Thoracic aorta (tissue), 2 donors: ENCODE measurements around the gene PGF. TPM values are rescaled to one million over a fixed set of nuclear protein-coding genes. Genes with fewer than 3 reads are reported as not detected.
A peak's percentile ranks its signal among the peaks of the same experiment; 100 is the strongest.

ENCODE experiments used
- ATAC-seq: fragments of 150-250 bp; one replicate; pipeline ENCODE4 v1.8.0; 2017; ENCODE audit warnings: low read depth; ENCODE audit not compliant: insufficient number of reproducible peaks, low FRiP score
- DNase-seq: peaks from one replicate; pipeline ENCODE4 v3.0.0-alpha.2; 2020; ENCODE audit warnings: low spot score
- H3K27ac ChIP-seq, 2 donors: fragments of 200-600 bp; sonication (generic); 1 replicate in 1 of 2; 2 replicates in 1 of 2; pipeline ENCODE4 v1.5.1; 2016; ENCODE audit warnings: mild to moderate bottlenecking in 2 of 2, moderate library complexity in 2 of 2
- H3K27me3 ChIP-seq: fragments of 200-600 bp; sonication (generic); replicated peaks from 2 replicates; pipeline ENCODE4 v1.6.0; 2016; ENCODE audit warnings: mild to moderate bottlenecking; ENCODE audit not compliant: insufficient read depth
- H3K36me3 ChIP-seq: fragments of 200-600 bp; sonication (generic); one replicate; pipeline ENCODE4 v1.5.1; 2016
- H3K4me1 ChIP-seq, 2 donors: fragments of 200-600 bp; sonication (generic); 1 replicate in 1 of 2; 2 replicates in 1 of 2; pipeline versions ENCODE4 v1.5.1 to v1.6.0; 2016; ENCODE audit warnings: low read depth in 2 of 2, mild to moderate bottlenecking in 1 of 2; ENCODE audit not compliant: control insufficient read depth in 1 of 2
- H3K4me3 ChIP-seq: fragments of 200-600 bp; sonication (generic); 2 replicates; pipeline ENCODE4 v1.5.1; 2016; ENCODE audit warnings: mild to moderate bottlenecking
- H3K9me3 ChIP-seq: fragments of 200-600 bp; sonication (generic); 2 replicates; pipeline ENCODE4 v1.5.1; 2016
- total RNA-seq, 2 donors: library from RNA; depleted of rRNA; stranded (reverse); fragments of >200 nt; gene quantifications; one replicate each; pipeline versions ENCODE4 v1.1.0 to v1.2.3, GENCODE V29; 2016
- TF ChIP-seq, protein P1 (sequence below): fragments of 200-600 bp; sonication (generic); IDR thresholded peaks from one replicate; pipeline ENCODE4 v1.5.1; 2019; ENCODE audit warnings: antibody characterized with exemption

The PGF gene
- total RNA-seq, 2 donors from 2014 or later, result 34.4 to 75.3 TPM

DNA sequence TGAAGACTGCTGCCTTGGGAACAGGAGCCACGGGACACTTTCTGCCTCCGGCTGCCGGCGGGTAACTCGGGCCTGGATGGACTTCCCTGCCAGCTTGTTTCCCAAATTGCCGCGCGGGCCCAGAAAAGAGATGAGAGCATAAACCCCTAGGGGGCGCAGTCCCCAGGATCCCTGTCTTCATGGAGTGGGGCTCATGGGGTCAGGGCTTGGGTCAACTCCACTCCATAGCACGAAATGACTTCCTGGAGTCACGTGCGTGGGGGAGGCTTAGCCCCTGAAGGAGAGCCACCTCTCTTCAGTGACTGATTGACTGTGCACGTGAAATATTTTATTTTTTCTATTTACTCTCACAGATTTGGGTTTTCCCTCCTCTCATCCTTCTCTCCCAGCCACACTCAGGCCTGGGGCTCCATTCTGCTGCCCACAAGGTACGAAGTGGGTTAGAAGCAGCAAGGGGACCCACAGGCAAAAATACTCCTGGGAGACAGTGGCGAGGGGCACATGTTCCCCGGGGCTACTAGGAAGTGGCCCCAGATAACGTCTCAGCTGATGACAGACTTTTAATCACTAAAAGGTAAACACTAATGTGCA is 10.0 kb downstream of the PGF start:
- peaks cover 31 to 41% of the 10 kb centered on the region in 2 donors for H3K4me1 ChIP-seq
- no peak overlapping the region for H3K4me3 ChIP-seq
- no peak overlapping the region for H3K27ac ChIP-seq
- H3K36me3 ChIP-seq, result no peaks in the 10 kb centered on the region
- H3K27me3 ChIP-seq, result no peaks in the 10 kb centered on the region
- no peaks in the 10 kb centered on the region for H3K9me3 ChIP-seq
- ATAC-seq (no peak), DNase-seq (no peak)
- TF ChIP-seq, protein P1, sequence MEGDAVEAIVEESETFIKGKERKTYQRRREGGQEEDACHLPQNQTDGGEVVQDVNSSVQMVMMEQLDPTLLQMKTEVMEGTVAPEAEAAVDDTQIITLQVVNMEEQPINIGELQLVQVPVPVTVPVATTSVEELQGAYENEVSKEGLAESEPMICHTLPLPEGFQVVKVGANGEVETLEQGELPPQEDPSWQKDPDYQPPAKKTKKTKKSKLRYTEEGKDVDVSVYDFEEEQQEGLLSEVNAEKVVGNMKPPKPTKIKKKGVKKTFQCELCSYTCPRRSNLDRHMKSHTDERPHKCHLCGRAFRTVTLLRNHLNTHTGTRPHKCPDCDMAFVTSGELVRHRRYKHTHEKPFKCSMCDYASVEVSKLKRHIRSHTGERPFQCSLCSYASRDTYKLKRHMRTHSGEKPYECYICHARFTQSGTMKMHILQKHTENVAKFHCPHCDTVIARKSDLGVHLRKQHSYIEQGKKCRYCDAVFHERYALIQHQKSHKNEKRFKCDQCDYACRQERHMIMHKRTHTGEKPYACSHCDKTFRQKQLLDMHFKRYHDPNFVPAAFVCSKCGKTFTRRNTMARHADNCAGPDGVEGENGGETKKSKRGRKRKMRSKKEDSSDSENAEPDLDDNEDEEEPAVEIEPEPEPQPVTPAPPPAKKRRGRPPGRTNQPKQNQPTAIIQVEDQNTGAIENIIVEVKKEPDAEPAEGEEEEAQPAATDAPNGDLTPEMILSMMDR, result peak; percentile 25

DNA sequence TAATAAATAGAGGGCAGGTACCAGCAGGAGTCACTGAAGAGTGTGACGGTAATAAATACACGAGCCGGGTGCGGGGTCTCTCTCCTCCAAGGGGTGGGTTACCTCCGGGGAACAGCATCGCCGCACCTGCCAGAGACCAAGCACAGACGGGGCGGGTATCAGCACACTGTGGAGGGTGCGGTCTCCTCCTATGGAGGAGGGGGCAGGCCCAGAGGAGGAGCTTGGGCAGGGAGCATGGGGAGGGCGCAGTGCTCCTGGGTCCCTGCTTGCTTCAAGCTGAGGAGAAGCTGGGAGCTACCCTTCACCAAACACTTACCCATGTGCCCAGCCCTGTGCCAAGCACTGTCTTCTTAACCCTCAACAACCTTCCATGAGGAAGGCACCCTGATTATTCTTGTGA is 12.8 kb downstream of the PGF start:
- peak overlapping the region; percentile 95 to 98 for H3K27ac ChIP-seq
- no peak for DNase-seq
- H3K9me3 ChIP-seq, result no peaks in the 10 kb centered on the region
- H3K36me3 ChIP-seq, result no peaks in the 10 kb centered on the region
- H3K4me3 ChIP-seq, result peak overlapping the region; percentile 49
- no peaks in the 10 kb centered on the region for H3K27me3 ChIP-seq
- H3K4me1 ChIP-seq, result peaks cover 45 to 63% of the 10 kb centered on the region in 2 donors
- TF ChIP-seq, protein P1, result no peak
- no peak for ATAC-seq

DNA sequence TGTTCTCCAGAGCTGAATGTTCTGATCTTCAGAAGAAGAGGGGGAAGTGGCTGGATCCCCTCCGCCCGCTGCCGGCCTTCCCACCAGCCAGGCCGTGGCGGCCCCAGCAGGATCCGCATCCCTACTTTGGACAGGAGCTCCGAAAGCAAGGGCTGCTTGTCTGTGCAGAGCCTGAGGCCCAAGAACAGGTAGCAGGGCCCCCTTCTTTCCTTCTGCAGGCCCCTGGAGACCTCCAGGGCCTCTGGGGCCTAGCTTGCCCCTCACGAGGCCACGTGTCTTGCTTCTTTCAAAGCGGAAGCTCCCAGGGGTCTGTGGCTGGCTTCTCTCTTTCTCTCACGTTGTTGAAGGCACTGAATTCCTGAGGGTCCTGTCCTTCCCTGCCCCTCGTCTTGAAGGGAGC is 13.2 kb downstream of the PGF start:
- TF ChIP-seq, protein P1, result no peak
- no peak for ATAC-seq
- no peak for DNase-seq
- peak overlapping the region; percentile 49 for H3K4me3 ChIP-seq
- H3K4me1 ChIP-seq, result peaks cover 45 to 63% of the 10 kb centered on the region in 2 donors
- H3K36me3 ChIP-seq, result no peaks in the 10 kb centered on the region
- no peaks in the 10 kb centered on the region for H3K9me3 ChIP-seq
- H3K27ac ChIP-seq, result peak overlapping the region; percentile 95 to 98
- no peaks in the 10 kb centered on the region for H3K27me3 ChIP-seq

DNA sequence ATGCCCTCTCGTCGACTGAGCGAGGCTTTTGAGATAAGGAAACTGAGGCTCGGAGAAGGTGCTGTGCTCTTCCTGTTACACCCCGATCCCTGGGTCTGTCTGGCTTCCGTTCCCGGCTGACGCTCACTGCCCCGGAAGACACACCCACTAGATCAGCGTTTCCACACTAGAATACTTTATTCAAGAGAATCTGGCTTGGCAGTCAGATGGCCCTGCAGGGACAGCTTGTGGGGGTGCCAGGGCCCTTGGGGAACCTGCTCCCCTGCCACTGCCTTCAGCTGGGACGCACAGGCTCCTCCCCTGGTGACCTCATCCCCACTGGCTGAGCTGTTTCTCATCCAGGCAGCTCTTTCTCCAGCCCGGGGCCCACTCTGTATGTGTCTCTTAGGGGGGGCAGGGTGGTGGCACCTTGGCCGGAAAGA is 13.7 kb downstream of the PGF start:
- peak overlapping the region; percentile 95 to 98 for H3K27ac ChIP-seq
- no peaks in the 10 kb centered on the region for H3K36me3 ChIP-seq
- TF ChIP-seq, protein P1, result no peak
- peak; percentile 68 for DNase-seq
- H3K4me1 ChIP-seq, result peaks cover 42 to 58% of the 10 kb centered on the region in 2 donors
- H3K9me3 ChIP-seq, result no peaks in the 10 kb centered on the region
- ATAC-seq, result peak; percentile 29
- peak overlapping the region; percentile 49 for H3K4me3 ChIP-seq
- no peaks in the 10 kb centered on the region for H3K27me3 ChIP-seq

DNA sequence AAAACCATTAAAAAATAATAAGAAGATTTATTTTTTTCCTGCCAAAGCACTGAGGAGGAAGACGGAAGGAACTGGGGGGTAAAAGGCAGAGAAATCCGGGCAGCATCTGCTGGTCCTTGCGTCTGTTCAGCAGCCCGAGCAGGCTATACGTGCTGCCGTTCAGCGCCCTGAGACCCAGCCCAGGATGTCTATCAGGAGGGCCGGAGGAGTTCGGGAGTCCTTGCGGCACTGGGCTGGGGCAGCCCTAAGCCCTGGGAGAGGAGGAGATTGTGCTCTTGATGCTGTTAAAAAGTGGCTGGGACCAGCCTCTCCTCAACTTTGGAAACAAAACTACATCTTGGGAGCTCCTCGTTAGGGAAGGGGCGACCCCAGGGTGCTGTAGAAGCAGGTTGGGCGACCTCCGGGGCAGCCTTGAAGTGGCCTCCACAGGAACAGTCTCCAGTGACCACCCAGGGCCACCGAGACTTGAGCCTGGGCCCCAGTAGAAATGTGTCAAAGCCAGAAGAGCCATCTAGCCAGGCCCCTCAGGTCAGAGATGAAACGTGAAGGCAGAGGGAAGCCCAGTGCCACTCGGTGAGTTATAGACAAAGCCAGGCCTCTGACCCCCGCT is 14.3 kb downstream of the PGF start:
- TF ChIP-seq, protein P1, result no peak
- ATAC-seq (no peak), DNase-seq (no peak)
- Histone ChIP-seq H3K27me3 (no peaks in the 10 kb centered on the region), H3K4me3 (no peak overlapping the region), H3K9me3 (no peaks in the 10 kb centered on the region), H3K27ac (peak overlapping the region; percentile 95 to 98), H3K4me1 (peaks cover 39 to 52% of the 10 kb centered on the region in 2 donors), H3K36me3 (no peaks in the 10 kb centered on the region)
